Testis (tissue), 3 donors: Measurements from ENCODE around the gene SEPTIN8. TPM values are rescaled to one million over a fixed set of nuclear protein-coding genes. Genes with fewer than 3 reads are reported as not detected.

ENCODE experiments used
- DNase-seq: peaks from one replicate; pipeline ENCODE4 v3.0.0-alpha.2; 2019
- H3K27ac ChIP-seq, 2 donors: fragments of 200-600 bp; sonication (generic); one replicate each; pipeline ENCODE4 v1.5.1; 2019
- H3K27me3 ChIP-seq: fragments of 200-600 bp; sonication (generic); one replicate; pipeline ENCODE4 v1.5.1; 2019
- H3K36me3 ChIP-seq: fragments of 200-600 bp; sonication (generic); one replicate; pipeline ENCODE4 v1.5.1; 2017; ENCODE audit warnings: low read depth; ENCODE audit errors: missing control alignments
- H3K4me1 ChIP-seq: fragments of 200-600 bp; sonication (generic); one replicate; pipeline ENCODE4 v1.5.1; 2019
- H3K4me3 ChIP-seq, 2 donors: fragments of 200-600 bp; sonication (generic); one replicate each; pipeline ENCODE4 v1.5.1; 2017 to 2019
- H3K9me3 ChIP-seq: fragments of 200-600 bp; sonication (generic); one replicate; pipeline ENCODE4 v1.5.1; 2017
- POLR2A ChIP-seq: fragments of 450-650 bp; IDR thresholded peaks from one replicate; pipeline ENCODE4 v1.6.1; 2017; ENCODE audit warnings: antibody characterized with exemption, mild to moderate bottlenecking, moderate library complexity
- WGBS, 2 donors: methylation state at CpG; one replicate each; pipeline ENCODE4 v1.1.5; 2018; 5-methylcytosine and 5-hydroxymethylcytosine counted together
- intact Hi-C: fragments of 100-400 bp; cut with DNase I; formaldehyde crosslinking; loops from one replicate; pipeline ENCODE4 v1.15.1; 2023; ENCODE audit warnings: low total_unique reads
- polyA plus RNA-seq: library from polyadenylated mRNA; stranded (reverse); fragments of 350-450 nt; fragmentation: Illumina TruSeq; extraction: RNeasy Lipid Tissue Mini Kit (QIAGEN cat#74804); gene quantifications from one replicate; pipeline ENCODE4 v1.2.3, GENCODE V29; 2014; ENCODE audit warnings: low read depth, low replicate concordance; ENCODE audit not compliant: insufficient read depth
- total RNA-seq, 2 donors: library from RNA; depleted of rRNA; stranded (reverse); fragments of >200 nt; gene quantifications; one replicate each; pipeline ENCODE4 v1.2.3, GENCODE V29; 2016
- TF ChIP-seq, protein P1 (sequence below), 3 experiments: fragments of 450-650 bp in 2 of 3; fragments of 200-600 bp in 1 of 3; sonication (generic) in 1 of 3; IDR thresholded peaks; one replicate each; pipeline ENCODE4 v1.5.1; 2016 to 2019; ENCODE audit warnings: antibody characterized with exemption in 3 of 3, mild to moderate bottlenecking in 2 of 3, moderate library complexity in 1 of 3

The SEPTIN8 gene
- total and polyA plus RNA-seq, 3 donors from 2014 or later, result 12.4 to 16.4 (median 13.9) TPM

DNA sequence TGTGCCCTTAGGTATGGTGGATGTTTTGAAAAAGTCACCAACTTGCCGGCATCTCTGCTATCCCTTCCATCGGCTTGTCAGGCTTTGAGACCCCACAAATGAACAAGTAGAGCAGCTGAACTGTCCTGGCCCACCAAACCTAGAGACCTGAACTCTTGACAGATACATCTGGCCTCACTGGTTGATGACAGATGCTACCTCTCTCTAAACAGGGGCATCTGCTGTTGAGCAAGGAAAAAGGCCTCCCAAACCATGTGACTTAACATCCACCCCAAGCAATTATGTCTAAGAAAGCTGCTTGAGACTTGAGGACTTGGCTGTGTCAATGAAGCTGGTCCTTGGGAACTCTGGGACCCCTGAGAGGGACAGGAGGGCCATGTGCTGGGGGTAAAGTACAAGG lies 27.5 kb downstream of the SEPTIN8 start:
- 96 to 100% methylated on average over 1 to 2 of the region's 2 CpGs for WGBS, 2 donors
- H3K4me3 ChIP-seq, result no peak overlapping the region
- no peaks in the 10 kb centered on the region for H3K27me3 ChIP-seq
- no peak overlapping the region for H3K27ac ChIP-seq
- DNase-seq, result no peak
- intact Hi-C loops, result no loop called here
- peaks cover 3% of the 10 kb centered on the region for H3K4me1 ChIP-seq
- no peaks in the 10 kb centered on the region for H3K9me3 ChIP-seq
- TF ChIP-seq, protein P1, sequence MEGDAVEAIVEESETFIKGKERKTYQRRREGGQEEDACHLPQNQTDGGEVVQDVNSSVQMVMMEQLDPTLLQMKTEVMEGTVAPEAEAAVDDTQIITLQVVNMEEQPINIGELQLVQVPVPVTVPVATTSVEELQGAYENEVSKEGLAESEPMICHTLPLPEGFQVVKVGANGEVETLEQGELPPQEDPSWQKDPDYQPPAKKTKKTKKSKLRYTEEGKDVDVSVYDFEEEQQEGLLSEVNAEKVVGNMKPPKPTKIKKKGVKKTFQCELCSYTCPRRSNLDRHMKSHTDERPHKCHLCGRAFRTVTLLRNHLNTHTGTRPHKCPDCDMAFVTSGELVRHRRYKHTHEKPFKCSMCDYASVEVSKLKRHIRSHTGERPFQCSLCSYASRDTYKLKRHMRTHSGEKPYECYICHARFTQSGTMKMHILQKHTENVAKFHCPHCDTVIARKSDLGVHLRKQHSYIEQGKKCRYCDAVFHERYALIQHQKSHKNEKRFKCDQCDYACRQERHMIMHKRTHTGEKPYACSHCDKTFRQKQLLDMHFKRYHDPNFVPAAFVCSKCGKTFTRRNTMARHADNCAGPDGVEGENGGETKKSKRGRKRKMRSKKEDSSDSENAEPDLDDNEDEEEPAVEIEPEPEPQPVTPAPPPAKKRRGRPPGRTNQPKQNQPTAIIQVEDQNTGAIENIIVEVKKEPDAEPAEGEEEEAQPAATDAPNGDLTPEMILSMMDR (IDR thresholded peaks at IDR 0.05), result no peak
- no peak for TF ChIP-seq POLR2A
- no peaks in the 10 kb centered on the region for H3K36me3 ChIP-seq

DNA sequence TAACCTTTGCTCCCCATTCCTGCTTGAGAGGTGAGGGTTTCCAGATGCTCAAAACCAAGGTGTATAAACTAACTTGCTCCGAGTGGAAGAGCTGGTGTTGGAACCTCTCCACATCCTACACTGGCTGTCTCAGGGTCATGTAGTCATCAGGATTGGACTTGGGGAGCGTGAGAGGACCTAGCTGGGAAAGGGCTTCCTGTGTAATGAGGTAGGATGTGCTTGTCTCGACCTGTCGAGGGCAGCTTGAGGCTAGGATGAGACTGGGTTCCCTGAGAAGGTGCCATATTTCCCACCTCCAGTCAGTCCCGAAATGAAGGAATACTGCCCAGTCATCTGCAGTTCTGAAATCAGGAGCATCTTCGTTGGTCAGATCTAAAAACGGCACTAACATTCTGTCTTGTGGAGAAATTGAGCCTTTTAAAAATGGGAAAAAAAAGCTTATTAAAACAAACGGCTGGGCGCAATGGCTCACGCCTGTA lies 28.5 kb downstream of the SEPTIN8 start:
- no peak for DNase-seq
- intact Hi-C loops, result no loop called here
- TF ChIP-seq, protein P1 (IDR thresholded peaks at IDR 0.05), result no peak
- no peak for TF ChIP-seq POLR2A

DNA sequence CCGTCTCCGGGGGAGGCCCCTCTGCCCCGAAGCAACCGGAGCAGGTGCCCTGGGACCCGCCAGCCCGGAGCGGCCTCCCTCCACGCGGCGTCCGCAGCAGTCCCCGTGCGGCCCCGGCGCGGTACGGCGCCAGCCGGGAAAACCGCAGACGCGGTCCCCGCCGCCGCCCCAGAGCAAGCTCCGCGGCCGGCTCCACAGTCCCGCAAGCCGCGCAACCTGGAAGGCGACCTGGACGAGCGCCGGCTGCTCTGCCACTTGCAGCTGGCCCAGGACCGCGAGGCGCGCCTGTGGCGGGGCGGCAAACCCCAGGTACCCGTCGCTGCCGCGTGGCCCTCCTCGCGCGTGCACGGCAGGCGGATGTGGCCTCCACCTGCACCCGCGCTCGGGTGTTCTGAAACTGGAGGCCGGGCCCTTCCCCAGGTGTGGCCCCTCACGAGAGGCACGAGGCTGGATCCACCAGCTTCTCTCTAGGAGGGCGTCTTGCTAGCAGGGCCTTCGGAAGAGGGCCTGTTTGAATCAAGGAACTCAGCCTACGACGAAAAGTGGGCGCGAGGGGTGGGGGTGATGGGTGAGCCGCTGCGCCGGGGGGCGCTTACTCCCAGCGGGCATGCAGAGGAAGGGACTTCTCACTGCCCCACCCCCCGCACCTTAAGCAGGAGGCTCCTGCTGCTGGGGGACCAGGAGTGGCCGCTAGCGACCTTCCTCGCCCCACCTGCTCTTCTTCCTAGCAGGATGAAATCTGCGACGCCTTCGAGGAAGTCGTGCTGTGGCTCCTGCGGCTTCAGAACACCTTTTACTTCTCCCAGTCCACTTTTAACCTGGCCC lies 29.2 kb downstream of the SEPTIN8 start:
- H3K27me3 ChIP-seq, result no peaks in the 10 kb centered on the region
- H3K4me3 ChIP-seq, result peak overlapping the region; percentile 39 to 48
- H3K27ac ChIP-seq, result no peak overlapping the region

More for the DNA sequence above, 28.5 kb downstream of the SEPTIN8 start:
- Histone ChIP-seq H3K27ac (no peak overlapping the region), H3K4me1 (peaks cover 3% of the 10 kb centered on the region), H3K36me3 (no peaks in the 10 kb centered on the region), H3K9me3 (no peaks in the 10 kb centered on the region), H3K4me3 (no peak overlapping the region), H3K27me3 (no peaks in the 10 kb centered on the region)
- 71 to 84% methylated on average over 10 of the region's 10 CpGs for WGBS, 2 donors

DNA sequence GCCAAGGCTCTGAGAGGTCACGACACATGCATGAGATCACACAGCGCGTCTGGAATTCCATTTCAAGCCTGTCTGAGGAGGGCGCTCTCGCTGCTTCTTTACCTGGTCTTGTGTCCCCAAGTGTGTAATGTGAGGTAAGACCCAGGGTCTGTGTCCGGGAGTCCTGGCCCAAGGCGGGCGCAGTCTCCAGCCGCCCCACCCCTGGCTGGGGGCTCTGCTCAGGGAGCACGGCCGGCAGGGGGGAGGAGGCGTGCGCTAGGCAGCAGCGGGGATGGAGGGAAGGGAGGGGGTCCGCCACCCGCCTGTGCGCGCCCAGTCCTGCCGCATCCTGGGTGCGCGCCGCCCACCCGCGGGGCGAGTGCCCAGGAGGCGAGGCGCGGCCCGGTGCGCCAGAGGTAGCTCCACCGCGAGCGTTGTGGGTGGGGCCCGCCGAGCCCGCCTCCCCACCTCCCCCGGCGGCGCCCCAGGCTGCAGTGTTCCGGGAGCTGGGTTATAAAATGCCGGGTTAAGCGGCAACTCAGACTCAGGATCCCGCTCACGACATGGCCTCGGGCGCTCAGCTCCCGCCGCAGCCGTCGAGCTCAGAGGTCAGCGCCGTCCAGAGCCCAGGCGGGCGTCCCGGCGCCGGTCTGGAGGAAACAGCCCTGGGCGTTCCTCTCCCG lies 30.0 kb downstream of the SEPTIN8 start, which contains the start of gene CCNI2:
CCNI2 (plus strand) TSS at position 473 of the 662 bp plus-strand sequence; CDS start at position 543, 70 bp downstream.
- WGBS, 2 donors, result 2 to 5% methylated on average over 25 to 54 of the region's 59 CpGs
- peak within 1 kb of the TSS; percentile 39 to 48 for H3K4me3 ChIP-seq
- H3K36me3 ChIP-seq, result no peaks in the 10 kb centered on the region
- peak; percentile 59 for DNase-seq
- no peaks in the 10 kb centered on the region for H3K27me3 ChIP-seq
- no peak within 1 kb of the TSS for H3K27ac ChIP-seq
- intact Hi-C loops, result no loop called here
- H3K9me3 ChIP-seq, result no peaks in the 10 kb centered on the region
- TF ChIP-seq, protein P1 (IDR thresholded peaks at IDR 0.05), result no peak
- no peak for TF ChIP-seq POLR2A
- H3K4me1 ChIP-seq, result peaks cover 3% of the 10 kb centered on the region

More for the DNA sequence above, 29.2 kb downstream of the SEPTIN8 start:
- no peak for DNase-seq
- intact Hi-C loops, result no loop called here
- no peaks in the 10 kb centered on the region for H3K36me3 ChIP-seq
- peaks cover 3% of the 10 kb centered on the region for H3K4me1 ChIP-seq
- 41 to 52% methylated on average over 26 to 52 of the region's 76 CpGs for WGBS, 2 donors
- no peak for TF ChIP-seq POLR2A
- TF ChIP-seq, protein P1 (IDR thresholded peaks at IDR 0.05), result no peak
- H3K9me3 ChIP-seq, result no peaks in the 10 kb centered on the region
